ENCODE data around the gene STRADA. TPM values are rescaled to one million over a fixed set of nuclear protein-coding genes. Genes with fewer than 3 reads are reported as not detected.

The STRADA gene
- total and polyA plus RNA-seq, 9 of the 15 experiments (the other 6 are each of a cell fraction or from before 2014, with no cell fraction given): 6.6 to 33.0 (median 20.5) TPM

DNA sequence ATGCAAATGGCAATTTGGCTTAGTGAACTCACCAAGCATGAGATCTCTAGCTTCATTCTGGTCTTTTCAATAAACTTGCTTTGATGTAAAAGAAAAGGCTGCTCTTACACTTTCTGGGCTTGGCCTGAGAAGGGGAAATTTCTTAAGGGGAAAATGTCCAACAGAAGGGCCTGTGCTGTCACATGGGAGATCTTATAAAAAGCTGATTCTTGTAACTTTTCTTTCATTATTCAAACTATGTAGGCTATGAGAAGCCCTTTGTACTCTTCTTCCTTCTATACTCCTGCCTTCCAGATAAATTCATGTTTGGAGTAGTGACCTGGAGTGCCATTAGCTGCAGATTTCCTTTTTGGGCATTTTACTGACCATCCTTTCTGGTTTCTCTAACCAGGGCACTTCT, 58.6 kb downstream of the STRADA start:
- CTCF ChIA-PET (ENCODE audit: low intra/inter-chr PET ratio): no interaction called here
- Histone ChIP-seq H4K20me1 (replicated peaks; ENCODE audit: control insufficient read depth, insufficient read depth, low read length) (no peaks in the 10 kb centered on the region), H3K36me3 (ENCODE audit: control insufficient read depth, insufficient read depth, low read length) (peaks cover 19% of the 10 kb centered on the region; the same call in 2 of the 3 replicates), H2AFZ (ENCODE audit: low read depth, low read length) (no peak overlapping the region), H3K4me1 (replicated peaks in 1 of 2; ENCODE audit: control insufficient read depth in 2 of 2, insufficient read depth in 2 of 2, low read length in 2 of 2) (no peaks in the 10 kb centered on the region), H3K27me3 (ENCODE audit: control insufficient read depth in 2 of 2, insufficient read depth in 2 of 2, low read length in 2 of 2) (no peaks in the 10 kb centered on the region), H3K9me3 (replicated peaks; ENCODE audit: control insufficient read depth, insufficient read depth, low read depth, low read length) (no peaks in the 10 kb centered on the region), H3K9ac (ENCODE audit: insufficient read depth in 1 of 2, low read depth in 2 of 2, low read length in 2 of 2) (no peak overlapping the region), H3K4me3 (no peak overlapping the region), H3K27ac (ENCODE audit: extremely low read depth, low read depth, low read length) (no peak overlapping the region), H3K79me2 (ENCODE audit: control insufficient read depth, insufficient read depth, low read length) (no peaks in the 10 kb centered on the region), H3K4me2 (ENCODE audit: insufficient read depth, low read length) (no peak overlapping the region), H3K9me1 (ENCODE audit: control insufficient read depth, insufficient read depth, low read length) (no peaks in the 10 kb centered on the region)
- intact Hi-C loops (cut with micrococcal nuclease) (no loop called here), in situ Hi-C loops (cut with MboI) (no loop called here)
- DNase-seq (ENCODE audit: extremely low read depth in 1 of 4, low spot score in 3 of 4) (no peak), ATAC-seq (no peak), FAIRE-seq (no peak)
- no TSS peak for BruUV-seq (replicated peaks)
- POLR2A ChIA-PET: interaction anchor here (0.6 to 1.2 kb wide), 2 partner anchors 10 to 12 kb away, joined by 4 read pairs; no protein-coding TSS in a partner anchor
- TF ChIP-seq, protein P1, sequence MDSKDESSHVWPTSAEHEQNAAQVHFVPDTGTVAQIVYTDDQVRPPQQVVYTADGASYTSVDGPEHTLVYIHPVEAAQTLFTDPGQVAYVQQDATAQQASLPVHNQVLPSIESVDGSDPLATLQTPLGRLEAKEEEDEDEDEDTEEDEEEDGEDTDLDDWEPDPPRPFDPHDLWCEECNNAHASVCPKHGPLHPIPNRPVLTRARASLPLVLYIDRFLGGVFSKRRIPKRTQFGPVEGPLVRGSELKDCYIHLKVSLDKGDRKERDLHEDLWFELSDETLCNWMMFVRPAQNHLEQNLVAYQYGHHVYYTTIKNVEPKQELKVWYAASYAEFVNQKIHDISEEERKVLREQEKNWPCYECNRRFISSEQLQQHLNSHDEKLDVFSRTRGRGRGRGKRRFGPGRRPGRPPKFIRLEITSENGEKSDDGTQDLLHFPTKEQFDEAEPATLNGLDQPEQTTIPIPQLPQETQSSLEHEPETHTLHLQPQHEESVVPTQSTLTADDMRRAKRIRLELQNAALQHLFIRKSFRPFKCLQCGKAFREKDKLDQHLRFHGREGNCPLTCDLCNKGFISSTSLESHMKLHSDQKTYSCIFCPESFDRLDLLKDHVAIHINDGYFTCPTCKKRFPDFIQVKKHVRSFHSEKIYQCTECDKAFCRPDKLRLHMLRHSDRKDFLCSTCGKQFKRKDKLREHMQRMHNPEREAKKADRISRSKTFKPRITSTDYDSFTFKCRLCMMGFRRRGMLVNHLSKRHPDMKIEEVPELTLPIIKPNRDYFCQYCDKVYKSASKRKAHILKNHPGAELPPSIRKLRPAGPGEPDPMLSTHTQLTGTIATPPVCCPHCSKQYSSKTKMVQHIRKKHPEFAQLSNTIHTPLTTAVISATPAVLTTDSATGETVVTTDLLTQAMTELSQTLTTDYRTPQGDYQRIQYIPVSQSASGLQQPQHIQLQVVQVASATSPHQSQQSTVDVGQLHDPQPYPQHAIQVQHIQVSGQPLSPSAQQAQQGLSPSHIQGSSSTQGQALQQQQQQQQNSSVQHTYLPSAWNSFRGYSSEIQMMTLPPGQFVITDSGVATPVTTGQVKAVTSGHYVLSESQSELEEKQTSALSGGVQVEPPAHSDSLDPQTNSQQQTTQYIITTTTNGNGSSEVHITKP (IDR thresholded peaks at IDR 0.05; ENCODE audit: partially characterized antibody): no peak
- TF ChIP-seq TAF1 (IDR thresholded peaks at IDR 0.05; ENCODE audit: control insufficient read depth, extremely low read depth, insufficient read depth, low read length, severe bottlenecking) (no peak), ZSCAN29 (IDR thresholded peaks at IDR 0.05) (no peak), JUN (IDR thresholded peaks at IDR 0.05; ENCODE audit: borderline replicate concordance, low read depth, low read length) (no peak), JUN (CRISPR knock-in tag; IDR thresholded peaks at IDR 0.05; ENCODE audit: borderline replicate concordance) (no peak), RB1 (IDR thresholded peaks at IDR 0.05; ENCODE audit: low read depth) (no peak), HNRNPK (IDR thresholded peaks at IDR 0.05; ENCODE audit: low read depth, low read length, poor library complexity, severe bottlenecking) (no peak), SMC3 (conservative IDR thresholded peaks at IDR 0.05; ENCODE audit: insufficient read depth, low read depth, low read length) (no peak)
- TF ChIP-seq, protein P2, sequence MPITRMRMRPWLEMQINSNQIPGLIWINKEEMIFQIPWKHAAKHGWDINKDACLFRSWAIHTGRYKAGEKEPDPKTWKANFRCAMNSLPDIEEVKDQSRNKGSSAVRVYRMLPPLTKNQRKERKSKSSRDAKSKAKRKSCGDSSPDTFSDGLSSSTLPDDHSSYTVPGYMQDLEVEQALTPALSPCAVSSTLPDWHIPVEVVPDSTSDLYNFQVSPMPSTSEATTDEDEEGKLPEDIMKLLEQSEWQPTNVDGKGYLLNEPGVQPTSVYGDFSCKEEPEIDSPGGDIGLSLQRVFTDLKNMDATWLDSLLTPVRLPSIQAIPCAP (CRISPR knock-in tag; IDR thresholded peaks at IDR 0.05; ENCODE audit: borderline replicate concordance): no peak

All from K562 (cell line).